ENCODE data around the gene DIPK1C.

DNA sequence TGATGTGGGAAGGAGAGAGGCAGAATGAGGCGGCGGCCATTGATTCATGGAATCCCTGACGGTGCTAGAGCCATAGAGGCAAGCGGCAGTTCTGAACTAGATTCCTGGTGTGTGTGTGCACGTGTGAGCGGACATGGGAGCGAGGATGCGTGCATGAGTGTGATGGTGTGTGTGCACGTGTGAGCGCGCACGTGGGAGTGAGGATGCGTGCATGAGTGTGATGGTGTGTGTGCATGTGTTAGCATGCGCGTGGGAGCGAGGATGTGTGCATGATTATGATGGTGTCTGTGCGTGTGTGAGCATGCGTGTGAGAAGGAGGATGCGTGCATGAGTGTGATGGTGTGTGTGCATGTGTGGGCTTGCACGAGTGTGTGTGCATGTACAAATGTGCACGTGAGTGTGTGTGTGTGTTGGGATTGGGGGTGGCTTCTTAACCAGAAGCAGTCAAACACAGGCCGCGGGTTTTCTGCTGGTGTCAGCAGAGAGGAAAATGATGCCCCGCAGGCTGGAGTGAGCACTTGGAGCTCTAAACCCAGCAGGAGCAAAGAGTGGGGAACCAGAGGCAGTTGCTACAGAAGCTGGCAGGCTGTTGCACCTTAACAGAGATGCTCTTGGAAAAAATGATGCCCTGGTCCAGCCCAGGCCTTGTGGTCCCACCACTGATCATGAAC, 29.5 kb downstream of the DIPK1C start:
- TF ChIP-seq, protein P1, sequence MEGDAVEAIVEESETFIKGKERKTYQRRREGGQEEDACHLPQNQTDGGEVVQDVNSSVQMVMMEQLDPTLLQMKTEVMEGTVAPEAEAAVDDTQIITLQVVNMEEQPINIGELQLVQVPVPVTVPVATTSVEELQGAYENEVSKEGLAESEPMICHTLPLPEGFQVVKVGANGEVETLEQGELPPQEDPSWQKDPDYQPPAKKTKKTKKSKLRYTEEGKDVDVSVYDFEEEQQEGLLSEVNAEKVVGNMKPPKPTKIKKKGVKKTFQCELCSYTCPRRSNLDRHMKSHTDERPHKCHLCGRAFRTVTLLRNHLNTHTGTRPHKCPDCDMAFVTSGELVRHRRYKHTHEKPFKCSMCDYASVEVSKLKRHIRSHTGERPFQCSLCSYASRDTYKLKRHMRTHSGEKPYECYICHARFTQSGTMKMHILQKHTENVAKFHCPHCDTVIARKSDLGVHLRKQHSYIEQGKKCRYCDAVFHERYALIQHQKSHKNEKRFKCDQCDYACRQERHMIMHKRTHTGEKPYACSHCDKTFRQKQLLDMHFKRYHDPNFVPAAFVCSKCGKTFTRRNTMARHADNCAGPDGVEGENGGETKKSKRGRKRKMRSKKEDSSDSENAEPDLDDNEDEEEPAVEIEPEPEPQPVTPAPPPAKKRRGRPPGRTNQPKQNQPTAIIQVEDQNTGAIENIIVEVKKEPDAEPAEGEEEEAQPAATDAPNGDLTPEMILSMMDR (IDR thresholded peaks at IDR 0.05; ENCODE audit: poor library complexity) = no peak
- TF ChIP-seq EZH2 (IDR thresholded peaks at IDR 0.05; ENCODE audit: borderline replicate concordance) (no peak), EZH2phosphoT487 (IDR thresholded peaks at IDR 0.05; ENCODE audit: low read depth, severe bottlenecking, unreplicated experiment) (no peak)

Measured in hepatocyte (in vitro differentiated cells).